RKO (cell line): ENCODE data around the gene SHCBP1.

Experiments used
- DNase-seq: peaks from one replicate; pipeline ENCODE4 v3.0.0-alpha.2; 2016; ENCODE audit warnings: low spot score

Gene SHCBP1

DNA sequence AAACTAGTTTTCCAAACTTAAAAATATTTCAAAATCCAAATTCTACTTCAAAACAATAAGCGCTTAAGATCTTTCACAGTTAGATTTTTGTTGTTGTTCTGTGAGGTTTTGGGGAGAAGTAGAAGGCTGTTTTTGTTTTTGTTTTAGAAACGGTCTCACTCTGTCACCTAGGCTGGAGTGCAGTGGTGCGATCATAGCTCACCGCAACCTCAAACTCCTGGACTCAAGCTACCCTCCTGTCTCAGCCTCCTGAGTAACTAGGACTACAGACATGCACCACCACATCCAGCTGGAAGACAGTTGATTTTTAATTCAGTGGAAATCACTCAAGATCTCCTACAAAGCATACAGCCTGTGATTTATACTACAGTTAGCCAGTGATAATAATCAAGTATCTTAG lies 2.7 kb downstream of the SHCBP1 start:
- no peak for DNase-seq

DNA sequence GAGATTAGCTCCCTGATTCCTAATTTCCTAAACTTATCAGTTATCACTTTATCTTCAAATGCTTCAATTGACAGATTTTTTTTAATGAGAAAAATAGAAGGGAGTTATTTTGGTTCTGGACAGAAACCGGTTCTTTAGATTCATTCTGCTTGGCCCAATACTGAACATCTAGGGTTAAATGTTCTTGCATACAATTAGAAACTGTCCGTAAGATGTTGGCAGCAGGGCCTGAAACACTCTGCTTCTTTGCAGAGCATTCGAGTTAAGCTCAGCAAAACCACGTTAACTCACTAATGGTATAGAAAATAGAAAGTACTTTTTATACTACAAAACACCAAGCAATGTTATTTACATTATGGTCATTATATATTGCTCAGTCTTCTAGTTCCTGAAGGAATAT lies 7.2 kb downstream of the SHCBP1 start:
- no peak for DNase-seq

DNA sequence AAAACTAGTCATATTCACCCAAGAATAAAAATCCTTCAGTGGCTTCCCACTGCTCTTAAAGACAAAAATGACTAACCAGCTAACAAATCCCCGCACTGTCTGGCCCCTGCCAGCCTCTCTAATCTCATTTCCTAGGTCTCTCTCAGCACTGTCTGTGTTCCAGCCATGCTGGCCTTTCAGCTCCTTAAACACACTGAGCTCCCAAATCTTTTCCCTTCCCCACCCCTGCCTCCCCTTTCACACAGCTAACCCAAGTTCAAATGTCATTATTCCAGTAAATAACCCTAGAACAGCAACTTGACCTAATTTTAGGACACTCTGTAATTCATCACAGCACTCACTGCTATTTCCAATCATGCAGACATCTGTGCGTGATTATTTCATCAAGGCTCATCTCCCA lies 7.8 kb downstream of the SHCBP1 start:
- no peak for DNase-seq

DNA sequence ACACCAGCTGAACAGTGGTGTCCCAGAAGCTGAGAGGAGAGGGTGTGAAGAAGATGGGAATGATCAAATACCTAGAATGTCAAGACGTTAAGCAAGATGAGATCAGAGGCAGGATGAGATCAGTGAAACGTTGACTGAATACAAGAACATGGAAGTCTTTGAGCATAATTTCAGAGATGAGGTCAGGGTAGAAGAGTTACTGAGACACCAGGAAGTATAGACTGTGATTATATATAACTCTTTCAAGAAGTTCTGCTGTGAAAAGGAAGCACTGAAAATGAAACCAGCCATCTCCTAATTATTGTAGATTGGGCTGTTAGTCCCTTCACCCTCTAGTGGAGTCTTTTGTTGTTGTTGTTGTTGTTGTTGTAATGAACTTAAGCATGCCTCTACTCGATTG lies 9.1 kb downstream of the SHCBP1 start:
- DNase-seq = no peak

DNA sequence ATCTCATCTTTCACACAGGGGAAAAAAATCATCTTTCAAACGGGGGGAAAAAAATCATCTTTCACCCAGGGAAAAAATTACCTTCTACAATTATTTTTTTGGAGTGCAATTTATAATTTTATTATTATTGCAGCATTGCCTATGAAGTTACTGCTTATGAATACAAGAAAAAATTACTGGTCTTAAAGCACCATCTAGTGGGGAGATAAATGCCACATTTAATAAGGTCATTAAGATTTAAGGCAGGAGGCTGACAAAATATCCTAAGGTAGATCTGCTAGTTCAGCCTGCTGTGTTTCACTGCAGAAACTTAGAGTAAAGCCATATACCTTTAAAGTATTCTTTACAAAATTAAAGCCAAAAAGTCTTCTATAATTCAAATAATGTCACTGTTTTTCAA lies 13.7 kb downstream of the SHCBP1 start:
- DNase-seq = peak; percentile 68

DNA sequence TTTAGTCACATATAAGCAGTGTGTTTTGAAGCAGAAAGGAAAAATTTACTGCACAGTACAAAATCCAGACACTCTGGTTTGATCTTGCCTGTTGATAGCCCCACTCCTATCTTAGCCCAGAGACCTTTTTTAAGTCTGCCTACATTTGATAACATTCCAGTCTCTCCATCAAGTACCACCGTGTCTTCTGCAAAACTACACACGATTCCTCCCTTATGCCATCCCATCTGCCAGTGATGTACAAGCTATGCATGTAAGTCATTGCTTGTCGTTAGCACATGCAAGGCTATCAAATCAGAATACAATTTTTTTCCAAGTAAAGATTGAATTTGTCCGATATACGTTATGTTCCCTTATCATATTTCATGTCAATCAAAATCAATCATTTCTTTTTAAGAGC lies 14.9 kb downstream of the SHCBP1 start:
- DNase-seq = no peak

DNA sequence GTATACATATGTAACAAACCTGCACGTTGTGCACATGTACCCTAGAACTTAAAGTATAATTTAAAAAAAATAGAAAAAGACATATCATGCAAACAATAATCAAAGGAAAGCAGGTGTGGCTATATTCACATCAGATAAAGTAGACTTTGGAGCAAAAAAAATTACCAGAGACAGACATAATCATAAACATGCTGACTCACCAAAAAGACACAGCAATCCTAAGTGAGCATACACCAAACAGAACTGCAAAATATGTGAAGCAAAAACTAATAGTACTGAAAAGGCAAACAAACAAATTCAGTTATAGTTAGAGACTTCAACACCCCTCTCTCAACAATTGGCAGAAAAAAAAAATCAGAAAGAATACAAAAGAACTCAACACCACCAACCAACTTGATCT lies 29.9 kb downstream of the SHCBP1 start:
- DNase-seq = no peak

DNA sequence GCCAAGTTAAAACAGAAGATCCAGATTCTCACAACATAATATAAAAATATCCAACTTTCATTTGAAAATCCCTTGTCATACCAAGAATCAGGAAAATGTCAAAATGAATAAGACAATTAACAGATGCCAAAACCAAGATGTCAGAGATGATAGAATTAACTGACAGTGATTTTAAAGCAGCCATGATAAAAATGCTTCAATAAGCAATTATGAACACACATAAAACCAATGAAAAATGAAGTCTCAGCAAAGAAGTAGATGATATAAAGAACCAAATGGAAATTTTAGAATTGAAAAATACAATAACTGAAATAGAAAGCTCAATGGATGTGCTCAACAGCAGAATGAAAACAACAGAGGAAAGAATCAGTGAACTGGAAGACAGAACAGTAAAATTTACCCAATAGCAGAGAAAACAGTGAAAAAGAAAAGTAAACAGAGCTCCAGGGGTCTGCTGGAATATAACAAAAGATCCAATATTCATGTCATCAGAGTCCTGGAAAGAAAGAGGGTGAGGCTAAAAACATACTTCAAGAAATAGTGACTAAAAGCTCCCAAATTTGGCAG lies 35.1 kb downstream of the SHCBP1 start:
- DNase-seq = no peak

DNA sequence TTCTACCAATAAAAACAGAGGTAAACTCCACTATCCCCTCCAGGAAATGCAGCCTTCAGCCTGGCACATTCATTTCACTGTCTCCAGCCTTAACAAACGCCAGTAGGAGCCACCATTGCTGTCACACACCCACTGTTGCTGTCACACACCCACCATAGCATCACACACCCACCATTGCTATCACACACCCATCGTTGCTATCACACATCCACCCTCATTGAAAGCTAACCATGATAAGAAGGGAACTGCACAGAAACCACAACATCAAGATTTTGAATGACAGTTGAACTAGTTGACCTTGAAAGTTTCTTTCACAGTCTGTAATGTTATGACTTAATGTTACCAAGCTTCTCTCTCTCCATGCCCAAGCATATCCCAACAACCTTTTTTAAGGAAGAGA lies 38.1 kb downstream of the SHCBP1 start:
- DNase-seq = no peak

DNA sequence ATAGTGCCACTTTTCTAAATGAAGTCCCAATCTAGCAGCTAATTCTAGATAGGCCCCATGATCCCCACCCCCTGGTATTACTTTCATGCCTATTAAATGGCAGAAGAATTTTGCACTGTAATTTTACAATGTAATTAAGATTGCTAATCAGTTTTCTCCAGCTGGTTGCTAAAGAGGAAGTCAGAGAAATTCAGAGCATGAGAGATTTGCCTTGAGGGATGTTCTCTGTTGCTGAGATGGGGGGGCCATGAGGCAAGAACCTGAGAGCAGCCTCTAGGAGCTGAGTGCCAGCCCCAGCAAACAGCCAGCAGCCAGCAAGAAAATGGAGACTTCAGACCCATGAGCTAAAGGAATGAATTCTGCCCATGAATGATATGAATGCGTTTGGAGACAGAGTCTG lies 38.9 kb downstream of the SHCBP1 start:
- no peak for DNase-seq

DNA sequence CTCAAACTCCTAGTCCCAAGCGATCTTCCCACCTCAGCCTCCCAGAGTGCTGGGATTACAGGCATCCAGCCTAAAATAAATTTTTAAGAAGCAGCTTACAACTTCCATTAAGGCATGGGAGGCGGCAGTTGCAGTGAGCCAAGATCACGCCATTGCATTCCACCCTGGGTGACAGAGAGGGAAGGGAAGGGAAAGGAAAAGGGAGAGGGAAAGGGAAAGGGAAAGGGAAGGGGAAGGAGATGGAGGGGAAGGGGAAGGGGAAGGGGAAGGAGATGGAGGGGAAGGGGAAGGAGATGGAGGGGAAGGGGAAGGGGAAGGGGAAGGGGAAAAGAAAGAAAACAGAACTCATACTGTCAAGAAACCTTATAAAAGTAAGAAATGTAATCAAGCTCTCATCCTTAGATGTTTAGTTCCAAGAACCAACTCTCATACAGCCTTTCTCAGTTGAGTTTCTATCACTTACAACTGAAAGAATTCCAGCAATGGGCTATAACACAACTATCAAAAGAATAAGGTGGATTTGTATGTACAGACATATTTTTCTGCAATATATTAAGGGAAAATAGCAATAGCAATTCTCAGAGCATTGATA lies 43.1 kb downstream of the SHCBP1 start:
- no peak for DNase-seq

DNA sequence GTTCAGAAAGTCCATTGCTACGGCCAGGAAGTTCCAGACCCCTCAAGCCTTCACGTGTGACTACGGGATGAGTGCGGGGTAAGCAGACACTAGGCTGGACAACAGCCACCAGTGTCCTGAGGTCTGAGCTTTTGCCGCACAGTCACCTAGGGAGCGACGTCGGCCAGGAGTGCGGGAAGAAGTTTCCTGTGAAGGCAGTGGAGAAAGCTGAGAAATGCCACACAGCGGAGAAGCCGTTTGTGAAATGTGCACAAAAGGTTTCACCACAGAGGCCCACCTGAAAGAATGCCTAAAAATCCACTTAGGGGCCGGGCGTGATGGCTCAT lies 47.4 kb downstream of the SHCBP1 start:
- DNase-seq = no peak

DNA sequence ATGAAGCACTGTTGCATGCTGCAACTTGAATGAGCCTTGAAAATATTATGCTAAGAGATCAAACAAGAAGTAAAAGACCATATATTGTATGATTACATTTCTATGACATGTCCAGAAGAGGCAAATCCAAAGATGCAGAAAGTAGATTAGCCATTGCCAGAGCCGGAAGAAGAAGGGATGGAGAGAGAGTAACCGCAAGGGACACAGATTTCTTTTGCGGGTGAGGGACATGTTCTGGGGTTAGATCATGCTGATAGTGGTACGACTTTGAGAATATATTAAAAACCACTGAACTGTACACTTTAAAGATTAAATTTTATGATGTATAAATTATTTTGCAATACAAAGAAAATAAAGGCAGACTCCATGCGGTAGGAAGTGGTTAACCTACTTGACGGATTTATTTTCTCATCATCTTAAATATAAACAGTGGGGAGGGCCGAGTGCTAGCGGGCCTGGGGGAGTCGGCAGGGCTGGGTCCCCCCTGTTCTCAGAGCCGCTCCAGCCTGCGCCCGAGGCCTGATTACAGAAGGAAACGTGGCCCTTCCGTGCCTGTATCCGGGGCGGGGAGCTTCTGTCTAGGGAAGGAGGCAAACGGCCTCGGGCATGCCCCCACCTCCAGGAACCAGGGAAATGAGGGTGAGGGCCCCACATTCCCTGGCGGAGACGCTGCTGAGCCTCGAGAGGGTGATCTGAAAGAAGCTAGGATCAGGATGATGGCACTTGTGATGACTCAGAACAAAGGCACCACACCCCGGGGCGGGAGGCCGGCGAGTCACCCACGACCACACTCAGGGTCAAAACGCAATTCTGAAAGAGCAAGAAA lies 48.0 kb downstream of the SHCBP1 start:
- DNase-seq = peak; percentile 30

DNA sequence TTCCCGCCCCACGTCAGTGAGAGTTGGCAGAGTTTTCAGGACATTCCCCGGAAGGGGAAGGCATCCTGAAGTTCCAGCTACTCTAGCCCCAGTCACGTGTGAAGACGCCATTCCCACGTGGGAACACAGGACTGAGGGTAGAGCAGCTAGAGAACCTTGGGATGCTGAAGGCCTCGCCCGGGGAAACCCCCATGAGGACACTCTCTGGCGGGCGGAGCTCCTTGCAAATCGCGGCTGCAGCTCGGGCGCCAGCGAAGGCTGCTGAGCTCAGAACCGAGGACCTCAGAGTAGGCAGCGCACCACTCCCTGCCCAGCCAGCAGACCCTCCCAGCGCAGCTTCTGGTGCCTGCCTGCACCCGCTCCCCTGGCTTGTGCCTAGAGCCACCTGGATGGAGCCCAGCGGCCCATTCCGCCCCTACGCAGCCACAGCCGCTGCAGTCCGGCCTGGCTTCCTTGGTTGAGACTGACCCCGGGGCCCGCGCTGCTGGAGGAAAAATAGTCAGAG lies 51.9 kb downstream of the SHCBP1 start:
- no peak for DNase-seq

DNA sequence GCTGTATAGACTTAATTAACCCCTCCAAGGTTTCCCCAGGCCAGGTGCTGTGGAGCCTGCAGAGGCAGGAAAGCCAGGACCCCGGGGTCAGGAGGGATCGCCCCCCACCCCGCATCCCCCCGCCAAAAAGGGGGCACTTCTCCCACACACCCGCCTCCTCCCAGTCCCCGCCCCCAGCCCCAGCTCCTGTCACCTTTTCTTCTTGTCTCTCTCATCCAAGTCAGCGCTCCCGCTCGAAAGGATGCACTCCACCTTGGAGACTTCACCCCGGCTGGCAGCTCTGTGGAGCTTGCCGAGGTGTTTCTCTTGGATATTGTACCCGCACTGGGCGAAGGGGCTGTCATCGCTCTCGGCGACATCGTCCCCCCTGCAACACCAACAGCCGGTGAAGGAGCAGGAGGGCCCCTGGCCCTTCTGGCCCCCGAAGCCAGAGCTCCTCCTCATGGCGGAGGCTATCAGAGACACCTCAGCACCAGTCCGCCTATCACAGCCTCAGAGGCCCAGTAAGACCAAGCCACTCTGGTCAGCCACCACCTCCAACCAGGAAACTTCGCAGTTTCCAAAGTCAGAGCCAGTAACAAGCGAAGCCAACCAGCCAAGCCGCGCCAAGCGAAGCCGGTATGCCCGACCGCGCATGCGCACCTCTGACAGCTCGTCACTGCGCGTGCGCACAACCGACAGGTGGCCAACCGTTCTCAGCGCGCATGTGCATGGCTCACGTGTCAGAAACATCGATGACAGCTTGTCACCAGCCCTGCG lies 52.5 kb downstream of the SHCBP1 start:
- DNase-seq = no peak

DNA sequence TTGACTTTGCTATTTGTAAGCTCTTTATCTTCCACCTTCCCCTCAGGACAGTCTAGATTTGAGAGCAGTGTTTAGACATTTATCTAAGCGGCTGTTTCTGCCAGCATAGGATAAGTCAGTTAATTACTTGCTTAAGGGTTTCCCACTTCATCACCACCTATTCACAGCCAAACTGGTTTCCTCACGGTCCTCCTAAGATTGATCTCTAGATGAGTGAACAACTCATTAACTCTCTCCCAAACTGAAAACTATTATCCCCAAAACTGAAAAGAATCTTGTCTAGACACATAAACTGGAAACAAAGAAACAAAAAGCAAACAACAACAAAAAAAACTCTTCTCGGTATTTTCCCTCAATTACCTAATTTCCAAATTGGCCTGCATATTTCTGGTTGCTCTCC lies 58.2 kb downstream of the SHCBP1 start:
- no peak for DNase-seq

DNA sequence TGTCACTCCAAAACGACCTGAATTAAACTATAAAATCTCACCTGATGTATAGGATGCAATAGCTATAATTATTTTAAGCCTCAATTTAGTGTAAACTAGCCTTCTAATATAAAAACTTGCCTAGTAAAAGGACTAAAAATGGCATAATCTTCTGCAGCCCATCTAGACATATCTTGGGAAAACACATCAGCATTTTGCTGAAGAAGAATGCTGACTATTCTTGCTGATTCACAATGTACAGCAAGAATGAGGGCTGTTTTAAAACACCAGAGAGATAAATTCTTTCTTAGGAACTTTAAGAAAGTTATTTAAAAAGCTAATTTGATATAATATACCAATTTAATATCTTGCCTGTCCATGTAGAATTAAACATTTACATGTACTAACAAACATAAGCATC lies 63.2 kb downstream of the SHCBP1 start:
- DNase-seq = no peak

DNA sequence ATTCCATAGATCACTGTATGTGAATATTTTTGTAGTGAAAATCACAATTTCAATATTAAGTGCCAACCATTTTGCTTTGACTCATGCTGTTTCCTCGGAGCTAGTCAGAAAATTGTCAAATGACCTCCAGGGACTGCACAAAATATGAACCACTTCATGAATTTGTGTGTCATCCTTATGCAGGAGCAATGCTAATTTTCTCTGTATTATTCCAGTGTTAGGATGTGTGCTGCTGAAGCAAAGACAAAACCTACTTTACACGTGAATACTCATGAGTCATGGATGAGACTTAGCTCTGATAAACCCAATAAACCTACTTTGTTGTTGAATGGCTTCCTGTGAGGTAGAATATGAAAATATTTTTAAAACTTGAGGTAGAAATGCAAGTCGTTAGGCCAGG lies 65.2 kb downstream of the SHCBP1 start:
- peak; percentile 56 for DNase-seq

DNA sequence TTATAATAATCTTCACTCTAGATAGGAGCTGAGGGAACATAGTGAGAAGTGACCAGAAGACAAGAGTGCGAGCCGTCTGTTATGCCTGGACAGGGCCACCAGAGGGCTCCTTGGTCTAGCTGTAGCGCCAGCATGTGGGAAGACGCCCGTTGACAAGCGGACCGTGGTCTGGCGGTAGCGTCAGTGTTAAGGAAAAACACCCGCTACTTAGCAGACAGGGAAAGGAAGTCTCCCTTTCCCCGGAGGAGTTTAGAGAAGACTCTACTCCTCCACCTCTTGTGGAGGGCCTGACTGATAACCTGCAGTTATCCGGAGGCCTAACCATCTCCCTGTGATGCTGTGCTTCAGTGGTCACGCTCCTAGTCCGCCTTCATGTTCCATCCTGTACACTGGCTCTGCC lies 66.7 kb downstream of the SHCBP1 start:
- peak; percentile 80 for DNase-seq

DNA sequence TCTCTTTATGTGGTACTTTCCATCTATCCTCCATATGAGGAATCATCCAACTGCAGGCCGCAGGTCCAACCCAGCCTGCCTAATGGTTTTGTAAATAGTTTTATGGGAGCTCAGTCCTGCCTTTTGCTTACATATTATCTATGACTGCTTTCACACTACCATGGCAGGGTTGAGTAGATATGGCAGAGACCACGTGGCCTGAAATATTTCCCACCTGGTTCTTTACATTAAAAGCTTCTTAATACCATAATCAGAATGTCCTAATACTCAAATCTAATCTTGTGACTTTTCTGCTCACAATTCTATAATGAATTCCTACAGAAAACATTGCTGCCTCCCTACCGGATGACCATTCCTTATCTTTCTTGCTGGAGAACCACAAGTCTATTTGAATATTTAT lies 71.7 kb downstream of the SHCBP1 start:
- no peak for DNase-seq
